HEK293 (cell line): ENCODE data around the gene CHD5.

Experiments
- CTCF ChIA-PET: fragments of 350-600 bp; formaldehyde crosslinking; extraction: SDS; loops from one replicate; lab custom pipeline; 2021; ENCODE audit warnings: antibody characterized with exemption; lab: Yijun Ruan, JAX
- POLR2A ChIA-PET: fragments of 300-600 bp; formaldehyde crosslinking; extraction: SDS; loops from one replicate; lab custom pipeline; 2020; ENCODE audit warnings: antibody characterized with exemption, inconsistent platforms; lab: Yijun Ruan, JAX
- H3K27ac ChIP-seq: fragments of 200-500 bp; sonication (Bioruptor generic); 2 replicates; pipeline ENCODE4 v1.5.1; 2014; ENCODE audit warnings: low read depth, low read length, control low read depth, inconsistent platforms; ENCODE audit errors: extremely low read depth
- H3K36me3 ChIP-seq, 2 experiments: fragments of 200-500 bp in 1 of 2; sonication (Bioruptor generic) in 1 of 2; 1 replicate in 1 of 2; 2 replicates in 1 of 2; pipeline ENCODE4 v1.5.1; 2014 to 2017; ENCODE audit warnings: inconsistent platforms in 2 of 2, low read length in 2 of 2; ENCODE audit not compliant: control insufficient read depth in 2 of 2, insufficient read depth in 1 of 2
- H3K4me1 ChIP-seq: fragments of 200-500 bp; sonication (Bioruptor generic); 2 replicates; pipeline ENCODE4 v1.5.1; 2014; ENCODE audit warnings: mild to moderate bottlenecking, low read length, inconsistent platforms; ENCODE audit not compliant: control insufficient read depth, insufficient read depth
- H3K4me3 ChIP-seq: 2 replicates; pipeline ENCODE4 v1.5.1; 2011; ENCODE audit warnings: low read depth, mild to moderate bottlenecking, control low read depth, low read length, moderate library complexity
- H3K9me3 ChIP-seq: fragments of 200-500 bp; sonication (Bioruptor generic); 2 replicates; pipeline ENCODE4 v1.5.1; 2014; ENCODE audit warnings: low read depth, low read length, inconsistent platforms; ENCODE audit not compliant: control insufficient read depth, insufficient read depth
- KLF16 ChIP-seq: fragments of 450-650 bp; formaldehyde crosslinking; IDR thresholded peaks from 2 replicates; pipeline ENCODE4 v1.5.1; 2017; ENCODE audit warnings: missing biosample characterization, missing genetic modification characterization
- MYNN ChIP-seq: fragments of 450-650 bp; formaldehyde crosslinking; IDR thresholded peaks from 2 replicates; pipeline ENCODE4 v1.5.1; 2016; ENCODE audit warnings: missing biosample characterization, missing genetic modification characterization, borderline replicate concordance
- ZNF10 ChIP-seq: fragments of 450-650 bp; formaldehyde crosslinking; IDR thresholded peaks from 2 replicates; pipeline ENCODE4 v1.5.1; 2017; ENCODE audit warnings: missing biosample characterization, missing genetic modification characterization
- ZNF121 ChIP-seq: fragments of 450-650 bp; formaldehyde crosslinking; IDR thresholded peaks from 2 replicates; pipeline ENCODE4 v1.5.1; 2016; ENCODE audit warnings: missing biosample characterization, missing genetic modification characterization
- ZNF391 ChIP-seq: fragments of 450-650 bp; formaldehyde crosslinking; IDR thresholded peaks from 2 replicates; pipeline ENCODE4 v1.5.1; 2016; ENCODE audit warnings: low read depth, missing biosample characterization, missing genetic modification characterization, borderline replicate concordance
- ZNF423 ChIP-seq: fragments of 450-650 bp; formaldehyde crosslinking; IDR thresholded peaks from 2 replicates; pipeline ENCODE4 v1.5.1; 2016; ENCODE audit warnings: missing biosample characterization, missing genetic modification characterization
- ZNF473 ChIP-seq: fragments of 450-650 bp; formaldehyde crosslinking; IDR thresholded peaks from 2 replicates; pipeline ENCODE4 v1.5.1; 2017; ENCODE audit warnings: missing biosample characterization, missing genetic modification characterization
- ZNF510 ChIP-seq: fragments of 450-650 bp; formaldehyde crosslinking; IDR thresholded peaks from 2 replicates; pipeline ENCODE4 v1.5.1; 2018; ENCODE audit warnings: mild to moderate bottlenecking, missing genetic modification characterization, missing biosample characterization; ENCODE audit not compliant: insufficient replicate concordance
- ZNF514 ChIP-seq: fragments of 450-650 bp; formaldehyde crosslinking; IDR thresholded peaks from 2 replicates; pipeline ENCODE4 v1.5.1; 2016; ENCODE audit warnings: missing biosample characterization, missing genetic modification characterization
- ZNF549 ChIP-seq: fragments of 450-650 bp; IDR thresholded peaks from 2 replicates; pipeline ENCODE4 v1.5.1; 2018; ENCODE audit warnings: missing biosample characterization, missing genetic modification characterization, mild to moderate bottlenecking, inconsistent platforms, moderate library complexity
- ZNF677 ChIP-seq: fragments of 450-650 bp; IDR thresholded peaks from 2 replicates; pipeline ENCODE4 v1.5.0; 2018; ENCODE audit warnings: missing biosample characterization, mild to moderate bottlenecking, missing genetic modification characterization, moderate library complexity
- ZNF747 ChIP-seq: fragments of 450-650 bp; formaldehyde crosslinking; IDR thresholded peaks from 2 replicates; pipeline ENCODE4 v1.5.1; 2016; ENCODE audit warnings: missing biosample characterization, missing genetic modification characterization
- ZNF768 ChIP-seq: fragments of 450-650 bp; formaldehyde crosslinking; IDR thresholded peaks from 2 replicates; pipeline ENCODE4 v1.5.1; 2018; ENCODE audit warnings: missing biosample characterization, mild to moderate bottlenecking, missing genetic modification characterization
- ZNF830 ChIP-seq: fragments of 450-650 bp; IDR thresholded peaks from 2 replicates; pipeline ENCODE4 v1.5.0; 2018; ENCODE audit warnings: missing biosample characterization, missing genetic modification characterization, low read depth, mild to moderate bottlenecking, moderate library complexity
- TF ChIP-seq, protein P1 (sequence below): fragments of 450-650 bp; formaldehyde crosslinking; IDR thresholded peaks from 2 replicates; pipeline ENCODE4 v1.5.1; 2016; ENCODE audit warnings: missing biosample characterization, missing genetic modification characterization
- TF ChIP-seq, protein P2 (sequence below): fragments of 450-650 bp; formaldehyde crosslinking; IDR thresholded peaks from 2 replicates; pipeline ENCODE4 v1.5.1; 2016; ENCODE audit warnings: missing biosample characterization, missing genetic modification characterization
- TF ChIP-seq, protein P3 (sequence below): fragments of 450-650 bp; formaldehyde crosslinking; IDR thresholded peaks from 2 replicates; pipeline ENCODE4 v1.5.1; 2016; ENCODE audit warnings: missing biosample characterization, missing genetic modification characterization, low read depth

Gene CHD5

GRCh38 chr1:6099297-6099696, 80.8 kb downstream of the CHD5 start:
- ChIA-PET POLR2A (no interaction called here), CTCF (no interaction called here)
- H3K4me3 ChIP-seq = no peak overlapping the region
- no peaks in the 10 kb centered on the region for H3K9me3 ChIP-seq
- H3K36me3 ChIP-seq = no peaks in the 10 kb centered on the region
- no peaks in the 10 kb centered on the region for H3K4me1 ChIP-seq
- TF ChIP-seq MYNN (tag by site-specific recombination) = no peak
- no peak for TF ChIP-seq ZNF473 (tag by site-specific recombination)
- TF ChIP-seq ZNF677 (tag by site-specific recombination) = no peak
- TF ChIP-seq ZNF514 (tag by site-specific recombination) = no peak
- no peak for TF ChIP-seq ZNF747 (tag by site-specific recombination)
- TF ChIP-seq, protein P1, sequence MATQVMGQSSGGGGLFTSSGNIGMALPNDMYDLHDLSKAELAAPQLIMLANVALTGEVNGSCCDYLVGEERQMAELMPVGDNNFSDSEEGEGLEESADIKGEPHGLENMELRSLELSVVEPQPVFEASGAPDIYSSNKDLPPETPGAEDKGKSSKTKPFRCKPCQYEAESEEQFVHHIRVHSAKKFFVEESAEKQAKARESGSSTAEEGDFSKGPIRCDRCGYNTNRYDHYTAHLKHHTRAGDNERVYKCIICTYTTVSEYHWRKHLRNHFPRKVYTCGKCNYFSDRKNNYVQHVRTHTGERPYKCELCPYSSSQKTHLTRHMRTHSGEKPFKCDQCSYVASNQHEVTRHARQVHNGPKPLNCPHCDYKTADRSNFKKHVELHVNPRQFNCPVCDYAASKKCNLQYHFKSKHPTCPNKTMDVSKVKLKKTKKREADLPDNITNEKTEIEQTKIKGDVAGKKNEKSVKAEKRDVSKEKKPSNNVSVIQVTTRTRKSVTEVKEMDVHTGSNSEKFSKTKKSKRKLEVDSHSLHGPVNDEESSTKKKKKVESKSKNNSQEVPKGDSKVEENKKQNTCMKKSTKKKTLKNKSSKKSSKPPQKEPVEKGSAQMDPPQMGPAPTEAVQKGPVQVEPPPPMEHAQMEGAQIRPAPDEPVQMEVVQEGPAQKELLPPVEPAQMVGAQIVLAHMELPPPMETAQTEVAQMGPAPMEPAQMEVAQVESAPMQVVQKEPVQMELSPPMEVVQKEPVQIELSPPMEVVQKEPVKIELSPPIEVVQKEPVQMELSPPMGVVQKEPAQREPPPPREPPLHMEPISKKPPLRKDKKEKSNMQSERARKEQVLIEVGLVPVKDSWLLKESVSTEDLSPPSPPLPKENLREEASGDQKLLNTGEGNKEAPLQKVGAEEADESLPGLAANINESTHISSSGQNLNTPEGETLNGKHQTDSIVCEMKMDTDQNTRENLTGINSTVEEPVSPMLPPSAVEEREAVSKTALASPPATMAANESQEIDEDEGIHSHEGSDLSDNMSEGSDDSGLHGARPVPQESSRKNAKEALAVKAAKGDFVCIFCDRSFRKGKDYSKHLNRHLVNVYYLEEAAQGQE (tag by site-specific recombination) = no peak
- TF ChIP-seq ZNF510 (tag by site-specific recombination) = no peak
- TF ChIP-seq ZNF549 (tag by site-specific recombination) = no peak
- TF ChIP-seq ZNF391 (tag by site-specific recombination) = no peak
- TF ChIP-seq ZNF830 (tag by site-specific recombination) = no peak
- no peak for TF ChIP-seq ZNF10 (tag by site-specific recombination)
- TF ChIP-seq ZNF423 = no peak
- TF ChIP-seq, protein P2, sequence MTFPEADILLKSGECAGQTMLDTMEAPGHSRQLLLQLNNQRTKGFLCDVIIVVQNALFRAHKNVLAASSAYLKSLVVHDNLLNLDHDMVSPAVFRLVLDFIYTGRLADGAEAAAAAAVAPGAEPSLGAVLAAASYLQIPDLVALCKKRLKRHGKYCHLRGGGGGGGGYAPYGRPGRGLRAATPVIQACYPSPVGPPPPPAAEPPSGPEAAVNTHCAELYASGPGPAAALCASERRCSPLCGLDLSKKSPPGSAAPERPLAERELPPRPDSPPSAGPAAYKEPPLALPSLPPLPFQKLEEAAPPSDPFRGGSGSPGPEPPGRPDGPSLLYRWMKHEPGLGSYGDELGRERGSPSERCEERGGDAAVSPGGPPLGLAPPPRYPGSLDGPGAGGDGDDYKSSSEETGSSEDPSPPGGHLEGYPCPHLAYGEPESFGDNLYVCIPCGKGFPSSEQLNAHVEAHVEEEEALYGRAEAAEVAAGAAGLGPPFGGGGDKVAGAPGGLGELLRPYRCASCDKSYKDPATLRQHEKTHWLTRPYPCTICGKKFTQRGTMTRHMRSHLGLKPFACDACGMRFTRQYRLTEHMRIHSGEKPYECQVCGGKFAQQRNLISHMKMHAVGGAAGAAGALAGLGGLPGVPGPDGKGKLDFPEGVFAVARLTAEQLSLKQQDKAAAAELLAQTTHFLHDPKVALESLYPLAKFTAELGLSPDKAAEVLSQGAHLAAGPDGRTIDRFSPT (tag by site-specific recombination) = no peak
- TF ChIP-seq, protein P3, sequence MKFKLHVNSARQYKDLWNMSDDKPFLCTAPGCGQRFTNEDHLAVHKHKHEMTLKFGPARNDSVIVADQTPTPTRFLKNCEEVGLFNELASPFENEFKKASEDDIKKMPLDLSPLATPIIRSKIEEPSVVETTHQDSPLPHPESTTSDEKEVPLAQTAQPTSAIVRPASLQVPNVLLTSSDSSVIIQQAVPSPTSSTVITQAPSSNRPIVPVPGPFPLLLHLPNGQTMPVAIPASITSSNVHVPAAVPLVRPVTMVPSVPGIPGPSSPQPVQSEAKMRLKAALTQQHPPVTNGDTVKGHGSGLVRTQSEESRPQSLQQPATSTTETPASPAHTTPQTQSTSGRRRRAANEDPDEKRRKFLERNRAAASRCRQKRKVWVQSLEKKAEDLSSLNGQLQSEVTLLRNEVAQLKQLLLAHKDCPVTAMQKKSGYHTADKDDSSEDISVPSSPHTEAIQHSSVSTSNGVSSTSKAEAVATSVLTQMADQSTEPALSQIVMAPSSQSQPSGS (tag by site-specific recombination) = no peak
- TF ChIP-seq ZNF121 (tag by site-specific recombination) = no peak
- no peak for TF ChIP-seq ZNF768 (tag by site-specific recombination)
- TF ChIP-seq, all 188 proteins: peak for 0
- no peak overlapping the region for H3K27ac ChIP-seq

DNA sequence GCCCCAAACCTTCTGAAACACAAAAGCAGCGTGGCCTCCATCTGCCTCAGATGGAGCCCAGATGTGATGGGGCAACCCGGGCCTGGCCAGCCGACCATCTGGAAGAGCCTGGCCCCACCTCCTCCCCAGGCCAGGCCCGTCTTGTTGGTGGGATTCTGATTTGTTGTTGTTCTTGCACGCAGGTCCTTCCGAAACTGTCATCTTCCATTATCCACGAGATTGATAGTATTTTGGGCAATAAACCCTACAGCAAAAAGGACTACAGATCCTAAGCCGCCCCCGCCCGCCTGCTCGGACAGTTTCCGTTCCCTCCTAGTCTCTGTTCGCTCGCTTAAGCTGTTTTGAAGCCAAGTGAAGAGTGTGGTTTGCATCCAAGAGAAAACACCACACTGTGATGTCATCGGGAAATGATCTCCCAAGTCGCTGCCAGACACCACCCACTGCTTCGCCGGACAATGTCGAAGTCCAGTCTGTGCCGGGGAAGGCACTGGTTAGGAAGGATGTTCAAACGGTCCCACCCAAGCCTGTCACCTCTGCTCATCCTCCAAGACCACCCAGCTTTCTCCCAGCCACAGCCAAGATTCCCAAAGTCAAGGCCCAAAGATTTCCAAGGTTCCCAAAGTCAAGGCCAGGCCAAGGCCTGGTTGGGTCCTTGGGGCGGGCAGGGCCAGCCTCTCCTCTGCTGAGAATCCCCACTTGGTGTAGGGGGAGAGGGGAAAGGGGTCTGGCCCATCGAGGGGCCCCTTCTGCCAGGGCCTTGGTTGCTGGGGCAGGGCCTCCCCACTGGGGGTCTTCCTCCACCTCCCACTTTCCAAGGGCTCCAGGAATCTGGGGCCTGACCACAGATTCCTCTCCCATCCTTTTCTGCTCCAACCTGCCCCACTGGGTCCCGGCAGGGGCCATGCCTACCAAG, 81.6 kb downstream of the CHD5 start:
- CTCF ChIA-PET = no interaction called here
- Histone ChIP-seq H3K4me3 (no peak overlapping the region), H3K9me3 (no peaks in the 10 kb centered on the region), H3K4me1 (no peaks in the 10 kb centered on the region)
- POLR2A ChIA-PET = no interaction called here
- TF ChIP-seq KLF16 = no peak
- TF ChIP-seq, protein P3 (tag by site-specific recombination) = 0 out of 2 replicates have a peak, but pooled peaks have one; percentile 16
- no peak for TF ChIP-seq ZNF514 (tag by site-specific recombination)
- TF ChIP-seq, all 188 proteins: peak for 1
- Histone ChIP-seq H3K36me3 (no peaks in the 10 kb centered on the region), H3K27ac (no peak overlapping the region)
